GM23338 (cell line): ENCODE results near the gene ZDHHC15. TPM values are rescaled to one million over a fixed set of nuclear protein-coding genes. Genes with fewer than 3 reads are reported as not detected.

Source experiments
- ATAC-seq: fragments of 200-7000 bp; cut with Tn5 transposase; 3 replicates; pipeline ENCODE4 v1.9.1; 2020
- DNase-seq: peaks from one replicate; pipeline ENCODE4 v3.0.0-alpha.2; 2015; ENCODE audit warnings: low spot score
- H2AFZ ChIP-seq: fragments of 200-600 bp; sonication (generic); 2 replicates; pipeline ENCODE4 v1.8.0; 2016; ENCODE audit warnings: antibody characterized with exemption, mild to moderate bottlenecking, moderate library complexity
- H3F3A ChIP-seq: fragments of 200-600 bp; sonication (generic); replicated peaks from 2 replicates; pipeline ENCODE4 v1.8.0; 2017; ENCODE audit warnings: antibody characterized with exemption, mixed run types, low read depth
- H3K27ac ChIP-seq: fragments of 200-600 bp; sonication (generic); 2 replicates; pipeline ENCODE4 v1.6.1; 2016; ENCODE audit warnings: low read depth
- H3K27me3 ChIP-seq: fragments of 200-600 bp; sonication (generic); 2 replicates; pipeline ENCODE4 v1.8.0; 2016; ENCODE audit warnings: mild to moderate bottlenecking, mixed run types, moderate library complexity; ENCODE audit not compliant: insufficient read depth
- H3K36me3 ChIP-seq: fragments of 200-600 bp; sonication (generic); 2 replicates; pipeline ENCODE4 v1.8.0; 2016; ENCODE audit warnings: mild to moderate bottlenecking; ENCODE audit not compliant: insufficient read depth
- H3K4me1 ChIP-seq: fragments of 200-600 bp; sonication (generic); 2 replicates; pipeline ENCODE4 v1.8.0; 2016; ENCODE audit warnings: mild to moderate bottlenecking, moderate library complexity; ENCODE audit not compliant: insufficient read depth
- H3K4me2 ChIP-seq: fragments of 200-600 bp; sonication (generic); 2 replicates; pipeline ENCODE4 v1.7.1; 2017; ENCODE audit warnings: mixed run types
- H3K4me3 ChIP-seq: fragments of 200-600 bp; sonication (generic); 2 replicates; pipeline ENCODE4 v1.6.1; 2016; ENCODE audit warnings: mixed run types
- H3K79me2 ChIP-seq: fragments of 200-600 bp; sonication (generic); replicated peaks from 2 replicates; pipeline ENCODE4 v1.8.0; 2017; ENCODE audit warnings: mild to moderate bottlenecking; ENCODE audit not compliant: insufficient read depth
- H3K9me2 ChIP-seq: fragments of 200-600 bp; sonication (generic); 2 replicates; pipeline ENCODE4 v1.8.0; 2017; ENCODE audit not compliant: insufficient read depth
- H4K20me1 ChIP-seq: fragments of 200-600 bp; sonication (generic); replicated peaks from 2 replicates; pipeline ENCODE4 v1.8.0; 2017; ENCODE audit warnings: mild to moderate bottlenecking; ENCODE audit not compliant: insufficient read depth
- H3K27ac Mint-ChIP-seq: 2 replicates; pipeline ENCODE4 v1.8.0; 2020; ENCODE audit warnings: inconsistent platforms, mild to moderate bottlenecking, moderate library complexity, mixed read lengths
- H3K27me3 Mint-ChIP-seq: 3 replicates; pipeline ENCODE4 v1.8.0; 2022; ENCODE audit warnings: low read depth, mild to moderate bottlenecking, moderate library complexity, mixed read lengths, inconsistent platforms; ENCODE audit not compliant: insufficient read depth, poor library complexity
- H3K36me3 Mint-ChIP-seq: 3 replicates; pipeline ENCODE4 v1.8.0; 2021; ENCODE audit warnings: low read depth, mild to moderate bottlenecking, inconsistent platforms, moderate library complexity, mixed read lengths
- H3K4me1 Mint-ChIP-seq: 3 replicates; pipeline ENCODE4 v1.8.0; 2020; ENCODE audit warnings: mild to moderate bottlenecking, inconsistent platforms, mixed read lengths
- H3K4me3 Mint-ChIP-seq: 3 replicates; pipeline ENCODE4 v1.8.0; 2021; ENCODE audit warnings: moderate library complexity, mild to moderate bottlenecking, inconsistent platforms, mixed read lengths
- H3K9me3 Mint-ChIP-seq: 3 replicates; pipeline ENCODE4 v1.8.0; 2020; ENCODE audit warnings: moderate library complexity, mild to moderate bottlenecking, inconsistent platforms, mixed read lengths
- CREB1 ChIP-seq: fragments of 250-450 bp; sonication (Bioruptor Pico); IDR thresholded peaks from 2 replicates; pipeline ENCODE4 v1.5.0; 2020; ENCODE audit warnings: low read depth, mild to moderate bottlenecking, moderate library complexity
- CTCF ChIP-seq, 2 experiments: fragments of 200-600 bp in 1 of 2; sonication (generic) in 1 of 2; conservative IDR thresholded peaks; 2 replicates each; pipeline versions ENCODE4 v1.5.1 to v1.6.1; 2016 to 2017; ENCODE audit warnings: antibody characterized with exemption in 2 of 2, low read depth in 2 of 2, mild to moderate bottlenecking in 2 of 2, moderate library complexity in 1 of 2
- ETS1 ChIP-seq: IDR thresholded peaks from 2 replicates; pipeline ENCODE4 v1.6.1; 2016; ENCODE audit warnings: antibody characterized with exemption
- EZH2 ChIP-seq: fragments of 200-600 bp; sonication (generic); IDR thresholded peaks from one replicate; pipeline ENCODE4 v1.8.0; 2017; ENCODE audit warnings: antibody characterized with exemption, mild to moderate bottlenecking, low read depth; ENCODE audit not compliant: unreplicated experiment
- EZH2phosphoT487 ChIP-seq: fragments of 200-600 bp; sonication (generic); IDR thresholded peaks from one replicate; pipeline ENCODE4 v1.8.1; 2018; ENCODE audit warnings: antibody characterized with exemption; ENCODE audit not compliant: unreplicated experiment
- JUNB ChIP-seq: IDR thresholded peaks from one replicate; pipeline ENCODE4 v1.6.1; 2016; ENCODE audit warnings: antibody characterized with exemption; ENCODE audit not compliant: unreplicated experiment
- NANOG ChIP-seq: IDR thresholded peaks from 2 replicates; pipeline ENCODE4 v1.6.1; 2016; ENCODE audit warnings: antibody characterized with exemption, borderline replicate concordance
- POLR2AphosphoS5 ChIP-seq: IDR thresholded peaks from 2 replicates; pipeline ENCODE4 v1.6.1; 2016; ENCODE audit warnings: antibody characterized with exemption, low read depth
- REST ChIP-seq: IDR thresholded peaks from one replicate; pipeline ENCODE4 v1.6.1; 2018; ENCODE audit warnings: antibody characterized with exemption; ENCODE audit not compliant: unreplicated experiment
- STAT1 ChIP-seq: IDR thresholded peaks from one replicate; pipeline ENCODE4 v1.6.1; 2016; ENCODE audit warnings: antibody characterized with exemption; ENCODE audit not compliant: unreplicated experiment
- ZNF114 ChIP-seq: fragments of 250-450 bp; sonication (Bioruptor Pico); IDR thresholded peaks from 2 replicates; pipeline ENCODE4 v1.5.0; 2020; ENCODE audit warnings: mild to moderate bottlenecking, moderate library complexity
- ZNF331 ChIP-seq: fragments of 250-450 bp; sonication (Bioruptor Pico); IDR thresholded peaks from 2 replicates; pipeline ENCODE4 v1.5.0; 2020; ENCODE audit warnings: low read depth, mild to moderate bottlenecking, moderate library complexity
- ZNF462 ChIP-seq: fragments of 250-450 bp; sonication (Bioruptor Pico); IDR thresholded peaks from 2 replicates; pipeline ENCODE4 v1.5.0; 2020; ENCODE audit warnings: mild to moderate bottlenecking, moderate library complexity
- polyA plus RNA-seq: library from polyadenylated mRNA; unstranded; fragments of >200 nt; fragmentation: Nextera tagmentation; extraction: Ambion mirVana; gene quantifications from 2 replicates; pipeline ENCODE4 v1.2.1, GENCODE V29; 2016
- total RNA-seq: library from RNA; depleted of rRNA; stranded (reverse); fragments of >200 nt; shearing (Covaris generic); gene quantifications from 2 replicates; pipeline ENCODE4 v1.2.3, GENCODE V29; 2014

Gene ZDHHC15
- total and polyA plus RNA-seq, 2 experiments from 2014 or later: 3.4 to 4.7 TPM

- Histone ChIP-seq H2AFZ (no peak overlapping the region), H3K4me1 (no peaks in the 10 kb centered on the region), H4K20me1 (no peaks in the 10 kb centered on the region), H3K4me3 (no peak overlapping the region), H3K79me2 (no peaks in the 10 kb centered on the region), H3K36me3 (peaks cover 2% of the 10 kb centered on the region; the same call in 1 of the 2 replicates), H3K27me3 (no peaks in the 10 kb centered on the region), H3K9me2 (no peaks in the 10 kb centered on the region), H3K27ac (no peak overlapping the region), H3K4me2 (no peak overlapping the region), H3F3A (no peaks in the 10 kb centered on the region)
- H3K4me1 Mint-ChIP-seq: no peaks in the 10 kb centered on the region
- no peak overlapping the region for H3K27ac Mint-ChIP-seq
- H3K27me3 Mint-ChIP-seq: no peaks in the 10 kb centered on the region
- DNase-seq (no peak), ATAC-seq (no peak)
- TF ChIP-seq EZH2phosphoT487 (no peak), POLR2AphosphoS5 (no peak), ZNF114 (no peak), ZNF331 (no peak), ZNF462 (CRISPR knock-in tag) (no peak), CTCF (conservative IDR thresholded peaks at IDR 0.05; ENCODE audit: low read depth in 2 of 2) (no peak), JUNB (no peak), EZH2 (no peak), CREB1 (CRISPR knock-in tag) (no peak), ETS1 (no peak), REST (no peak), STAT1 (no peak), NANOG (no peak)
- peaks cover 85% of the 10 kb centered on the region for H3K36me3 Mint-ChIP-seq
- H3K9me3 Mint-ChIP-seq: peaks cover 61% of the 10 kb centered on the region
- H3K4me3 Mint-ChIP-seq: no peak overlapping the region
These were observed 195.2 kb downstream of the ZDHHC15 start for GRCh38 chrX:75327607-75328006.
